ENCODE data around the gene BAIAP3.

BAIAP3 gene

GRCh38 chr16:1299012-1299867 lies 34.2 kb upstream of the BAIAP3 start:
- DNase-seq: no peak

GRCh38 chr16:1299868-1300203 lies 33.6 kb upstream of the BAIAP3 start:
- no peak for DNase-seq

- peak; percentile 74 to 78 for DNase-seq
Measured at GRCh38 chr16:1300664-1301476, 32.6 kb upstream of the BAIAP3 start.

DNA sequence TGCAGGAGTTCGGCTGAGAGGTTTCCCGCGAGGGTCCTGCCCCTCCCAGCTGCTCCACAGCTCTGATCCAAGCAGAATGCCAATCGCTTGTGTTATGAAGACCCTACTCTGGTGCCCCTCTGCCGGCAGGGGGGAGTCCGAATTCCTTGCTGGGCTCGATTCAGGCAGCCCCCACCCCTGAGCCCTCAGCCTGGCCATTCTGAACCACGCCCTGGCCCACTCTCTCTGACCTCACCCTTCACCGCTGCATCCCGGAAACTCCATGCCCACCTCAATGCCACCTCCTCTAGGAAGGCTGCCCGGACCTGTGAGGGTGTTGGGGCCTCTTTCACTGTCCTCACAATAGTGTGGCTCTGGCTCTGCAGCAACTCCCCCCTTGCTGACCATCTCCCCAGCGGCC lies 31.9 kb upstream of the BAIAP3 start:
- DNase-seq: no peak

GRCh38 chr16:1305823-1306222 lies 27.6 kb upstream of the BAIAP3 start:
- DNase-seq: no peak

DNA sequence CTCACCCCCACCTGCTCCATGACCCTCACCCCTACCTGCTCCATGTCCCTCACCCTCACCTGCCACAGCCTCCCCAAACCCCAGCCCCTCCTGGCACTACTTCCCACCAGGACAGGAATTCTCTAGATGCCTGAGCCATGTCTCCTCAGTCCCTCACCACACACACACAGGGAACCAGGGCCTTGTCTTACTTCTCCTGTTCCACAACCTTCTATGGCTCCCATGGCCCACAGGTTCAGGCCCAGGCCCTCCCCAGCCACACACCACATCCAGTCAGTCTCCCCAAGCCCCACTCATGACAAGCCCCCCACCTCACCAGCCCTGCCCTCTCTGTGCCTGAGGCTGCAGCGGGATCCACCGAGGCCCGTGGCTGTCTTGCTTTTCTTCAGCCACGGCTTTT lies 27.1 kb upstream of the BAIAP3 start:
- no peak for DNase-seq

DNA sequence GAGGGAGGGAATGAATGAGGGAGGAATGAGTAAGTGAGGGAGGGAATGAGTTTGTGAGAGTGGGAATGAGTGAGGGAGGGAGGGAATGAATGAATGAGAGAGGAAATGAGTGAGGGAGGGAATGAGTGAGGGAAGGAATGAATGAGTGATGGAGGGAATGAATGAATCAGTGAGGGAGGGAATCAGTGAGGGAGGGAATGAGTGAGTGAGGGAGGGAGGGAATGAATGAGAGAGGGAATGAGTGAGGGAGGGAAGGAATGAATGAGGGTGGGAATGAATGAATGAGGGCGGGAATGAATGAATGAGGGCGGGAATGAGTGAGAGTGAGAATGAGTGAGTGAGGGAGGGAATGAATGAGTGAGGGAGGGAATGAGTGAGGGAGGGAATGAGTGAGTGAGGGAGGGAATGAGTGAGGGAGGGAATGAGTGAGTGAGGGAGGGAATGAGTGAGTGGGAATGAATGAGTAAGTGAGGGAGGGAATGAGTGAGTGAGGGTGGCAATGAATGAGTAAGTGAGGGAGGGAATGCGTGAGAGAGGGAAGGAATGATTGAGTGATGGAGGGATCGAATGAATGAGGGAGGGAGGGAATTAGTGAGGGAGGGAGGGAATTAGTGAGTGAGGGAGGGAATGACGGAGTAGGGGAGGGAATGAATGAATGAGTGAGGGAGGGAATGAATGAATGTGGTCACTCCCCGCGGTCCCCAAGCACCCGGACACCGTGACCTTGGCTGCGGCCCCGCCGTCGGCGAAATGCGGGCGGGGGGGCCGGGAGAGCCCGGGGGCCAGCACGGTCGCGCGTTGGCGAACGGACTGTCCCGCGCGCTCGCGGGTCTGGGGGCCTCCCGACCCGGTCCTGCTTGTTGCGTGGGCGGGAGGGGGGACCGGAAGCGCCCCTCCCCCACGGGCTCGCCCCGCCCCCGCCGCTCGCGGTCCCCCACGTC lies 25.1 kb upstream of the BAIAP3 start:
- DNase-seq: no peak

DNA sequence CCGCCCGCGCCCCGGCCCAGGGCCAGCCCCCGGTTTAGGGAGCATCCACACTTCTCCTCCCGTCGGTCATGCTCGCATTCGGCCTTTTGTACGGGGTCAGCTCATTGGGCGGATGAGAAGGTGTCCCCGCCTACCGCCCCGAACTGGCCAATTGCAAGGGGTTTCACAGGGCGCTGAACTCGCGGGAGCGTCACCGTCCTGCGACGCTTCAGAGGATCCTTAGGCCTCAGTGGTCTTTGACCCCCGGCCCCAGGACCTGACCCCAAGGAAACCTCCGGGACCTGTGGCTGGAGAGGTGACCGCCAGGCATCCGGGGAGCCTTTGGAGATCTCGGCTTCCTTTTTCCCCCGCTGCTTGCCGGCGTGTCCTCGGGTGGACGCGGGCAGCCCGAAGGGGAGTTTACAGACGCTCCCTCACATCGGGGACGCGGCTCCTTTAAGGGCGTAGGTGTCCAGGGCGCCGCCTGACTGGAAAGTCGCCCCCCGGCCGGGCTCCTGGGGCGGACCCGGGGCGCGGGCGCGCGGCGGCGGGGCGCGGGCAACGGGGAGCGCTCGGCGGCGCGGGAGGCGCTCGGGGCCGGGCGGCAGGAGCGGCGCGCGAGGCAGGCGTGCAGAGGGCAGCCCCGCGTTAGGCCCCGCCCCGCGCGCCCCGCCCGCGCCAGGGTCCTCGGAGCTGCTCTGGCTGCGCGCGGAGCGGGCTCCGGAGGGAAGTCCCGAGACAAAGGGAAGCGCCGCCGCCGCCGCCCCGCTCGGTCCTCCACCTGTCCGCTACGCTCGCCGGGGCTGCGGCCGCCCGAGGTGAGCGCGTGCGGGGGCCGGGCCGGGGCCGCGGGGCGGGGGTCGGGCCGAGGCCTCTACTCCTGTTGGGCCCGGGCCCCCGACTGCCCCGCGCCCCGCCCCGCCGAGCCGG lies 24.2 kb upstream of the BAIAP3 start, which contains the start of gene UBE2I:
Gene UBE2I (plus strand): TSS at position 660 of the 909 bp plus-strand sequence. CDS start 4,395 bp downstream, outside the sequence.
- peak; percentile 98 for DNase-seq

- peak; percentile 33 to 44 for DNase-seq
Measured at GRCh38 chr16:1309888-1310831, 23.3 kb upstream of the BAIAP3 start.

DNA sequence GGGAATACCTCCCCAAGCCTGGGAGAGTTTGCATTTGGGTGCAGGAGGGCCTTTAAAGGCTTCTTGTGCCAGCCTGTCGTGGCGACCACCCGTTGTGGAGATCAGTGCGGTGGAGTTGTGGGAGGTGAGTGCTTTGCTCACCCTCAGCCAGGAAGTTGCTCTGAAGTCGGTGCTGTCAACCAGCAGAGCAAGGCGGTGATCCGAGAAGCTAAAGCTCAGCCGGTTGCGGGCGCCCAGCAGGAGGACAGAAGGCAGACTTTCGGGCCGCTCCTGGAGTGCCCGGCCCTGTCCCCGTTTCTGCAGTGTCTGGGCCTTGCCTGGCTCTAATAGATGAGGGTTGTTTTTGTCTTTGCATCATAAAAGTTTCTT lies 22.6 kb upstream of the BAIAP3 start:
- DNase-seq: no peak

- no peak for DNase-seq
Measured at GRCh38 chr16:1311212-1311737, 22.2 kb upstream of the BAIAP3 start.

DNA sequence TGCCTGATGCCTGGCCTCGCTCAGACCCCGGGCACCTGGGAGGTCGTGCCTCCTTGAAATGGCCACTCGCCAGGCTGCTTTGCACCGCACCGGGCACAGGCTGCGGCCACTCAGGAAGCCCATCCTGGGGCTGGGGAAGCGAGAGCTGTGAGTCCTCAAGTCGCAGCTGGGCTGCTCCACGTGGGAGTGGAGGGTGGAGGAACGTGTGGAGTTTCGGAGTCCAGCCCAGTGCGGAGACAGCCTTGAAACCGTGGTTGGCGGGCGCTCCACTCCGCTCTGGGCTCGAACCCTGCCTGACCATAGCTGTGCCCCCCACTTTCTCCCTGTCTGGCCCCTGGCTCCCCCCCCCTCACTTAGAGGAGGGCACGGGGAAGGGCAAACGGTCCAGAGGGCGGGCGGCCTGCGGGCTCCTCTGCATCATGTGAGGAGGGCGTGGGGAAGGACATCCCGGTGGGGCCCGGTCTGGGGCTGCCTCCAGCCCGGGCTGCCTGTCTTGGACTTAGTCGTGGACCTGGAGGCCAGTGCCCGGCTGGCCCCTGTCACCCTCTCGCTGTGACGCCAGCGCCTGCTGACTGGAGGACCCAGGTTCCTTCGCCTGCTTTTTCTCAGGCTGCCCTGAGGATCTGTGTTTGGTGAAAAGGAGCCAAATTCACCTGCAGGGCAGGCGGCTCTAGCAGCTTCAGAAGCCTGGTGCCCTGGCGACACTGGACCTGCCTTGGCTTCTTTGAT lies 21.5 kb upstream of the BAIAP3 start:
- no peak for DNase-seq

GRCh38 chr16:1312467-1312816 lies 21.0 kb upstream of the BAIAP3 start:
- DNase-seq: no peak

DNA sequence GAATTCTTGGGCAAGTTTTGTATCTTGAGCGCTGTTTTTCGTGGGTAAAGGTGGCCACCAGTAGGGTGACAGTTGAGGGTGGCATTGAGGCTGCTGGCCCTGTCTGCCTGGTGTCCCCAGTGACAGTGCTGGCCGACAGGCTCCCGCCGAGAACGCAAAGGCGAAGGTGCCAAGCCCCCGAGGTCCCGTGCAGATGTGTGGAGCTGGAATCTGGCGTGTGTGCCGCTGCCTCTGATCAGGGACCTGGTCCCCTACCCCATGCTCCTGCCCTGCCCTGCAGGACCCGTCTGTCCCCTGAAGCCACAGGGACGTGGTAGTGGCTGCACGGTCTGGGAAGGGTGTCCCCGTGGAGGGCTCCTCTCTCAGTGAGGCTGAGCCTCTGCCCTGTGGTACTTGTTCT lies 20.5 kb upstream of the BAIAP3 start:
- DNase-seq: no peak

DNA sequence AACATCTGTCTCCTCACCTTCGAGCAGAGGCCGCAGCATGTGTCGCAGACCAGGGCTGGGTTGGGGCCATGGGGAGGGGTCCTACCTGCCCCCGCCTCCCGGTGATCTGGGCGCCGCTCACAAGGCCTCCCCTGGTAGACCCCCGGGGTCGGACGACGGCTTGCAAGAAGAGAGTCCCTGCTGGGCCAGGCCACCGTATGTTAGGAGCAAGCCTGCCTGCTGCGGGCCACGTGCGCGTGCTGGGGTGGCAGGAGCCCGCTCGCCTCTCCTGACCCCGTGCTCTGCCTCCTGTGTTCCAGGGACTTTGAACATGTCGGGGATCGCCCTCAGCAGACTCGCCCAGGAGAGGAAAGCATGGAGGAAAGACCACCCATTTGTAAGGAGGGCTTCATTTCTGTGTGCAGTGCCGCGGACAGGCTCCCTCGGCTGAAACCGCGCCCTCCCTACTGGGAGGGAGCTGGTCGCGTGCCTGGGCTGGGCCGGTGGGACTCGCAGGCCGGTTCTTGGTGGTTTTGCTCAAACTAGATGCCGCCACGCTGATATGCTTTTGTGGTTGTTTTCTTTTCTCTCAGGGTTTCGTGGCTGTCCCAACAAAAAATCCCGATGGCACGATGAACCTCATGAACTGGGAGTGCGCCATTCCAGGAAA lies 19.6 kb upstream of the BAIAP3 start:
- DNase-seq: no peak

GRCh38 chr16:1314399-1315068 lies 18.9 kb upstream of the BAIAP3 start:
- no peak for DNase-seq

- DNase-seq: no peak
Measured at GRCh38 chr16:1315081-1316032, 18.1 kb upstream of the BAIAP3 start.

GRCh38 chr16:1316033-1316405 lies 17.4 kb upstream of the BAIAP3 start:
- DNase-seq: no peak
